ENCODE data around the gene LDLR. TPM values are rescaled to one million over a fixed set of nuclear protein-coding genes. Genes with fewer than 3 reads are reported as not detected.
A peak's percentile ranks its signal among the peaks of the same experiment; 100 is the strongest.

LDLR gene
- total and polyA plus RNA-seq, 10 donors: 7.0 to 117 (median 25.6) TPM

DNA sequence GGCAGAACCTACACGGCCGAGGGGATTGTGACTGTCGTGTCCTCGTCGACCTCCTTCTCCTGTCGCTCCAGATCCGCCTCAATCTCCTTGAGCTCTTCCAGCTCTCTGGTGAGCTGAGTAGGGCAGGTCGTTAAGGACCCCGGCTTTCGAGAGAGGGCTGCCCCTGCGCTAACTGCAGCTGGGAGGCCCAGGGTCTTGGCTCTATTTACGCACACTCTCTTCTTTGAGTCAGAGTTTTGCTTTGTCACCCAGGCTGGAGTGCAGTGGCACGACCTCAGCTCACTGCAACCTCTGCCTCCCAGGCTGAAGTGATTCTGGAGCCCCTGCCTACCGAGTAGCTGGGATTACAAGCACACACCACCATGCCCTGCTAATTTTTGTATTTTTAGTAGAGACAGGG is 58.7 kb downstream of the LDLR start:
- DNase-seq: no peak
- Histone ChIP-seq H3K4me3 (no peak overlapping the region), H3K36me3 (peaks cover 0 to 48% (median 0%) of the 10 kb centered on the region in 6 donors), H3K27ac (peak overlapping the region in 2 of 8 donors; percentile 18 to 23), H3K9me3 (peaks cover 0 to 4% (median 0%) of the 10 kb centered on the region in 8 donors), H3K27me3 (replicated peaks in 1 of 7) (peaks cover 0 to 1% (median 0%) of the 10 kb centered on the region in 7 donors), H3K4me1 (peaks cover 5 to 26% (median 8%) of the 10 kb centered on the region in 6 donors)
- TF ChIP-seq, protein P1, sequence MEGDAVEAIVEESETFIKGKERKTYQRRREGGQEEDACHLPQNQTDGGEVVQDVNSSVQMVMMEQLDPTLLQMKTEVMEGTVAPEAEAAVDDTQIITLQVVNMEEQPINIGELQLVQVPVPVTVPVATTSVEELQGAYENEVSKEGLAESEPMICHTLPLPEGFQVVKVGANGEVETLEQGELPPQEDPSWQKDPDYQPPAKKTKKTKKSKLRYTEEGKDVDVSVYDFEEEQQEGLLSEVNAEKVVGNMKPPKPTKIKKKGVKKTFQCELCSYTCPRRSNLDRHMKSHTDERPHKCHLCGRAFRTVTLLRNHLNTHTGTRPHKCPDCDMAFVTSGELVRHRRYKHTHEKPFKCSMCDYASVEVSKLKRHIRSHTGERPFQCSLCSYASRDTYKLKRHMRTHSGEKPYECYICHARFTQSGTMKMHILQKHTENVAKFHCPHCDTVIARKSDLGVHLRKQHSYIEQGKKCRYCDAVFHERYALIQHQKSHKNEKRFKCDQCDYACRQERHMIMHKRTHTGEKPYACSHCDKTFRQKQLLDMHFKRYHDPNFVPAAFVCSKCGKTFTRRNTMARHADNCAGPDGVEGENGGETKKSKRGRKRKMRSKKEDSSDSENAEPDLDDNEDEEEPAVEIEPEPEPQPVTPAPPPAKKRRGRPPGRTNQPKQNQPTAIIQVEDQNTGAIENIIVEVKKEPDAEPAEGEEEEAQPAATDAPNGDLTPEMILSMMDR (IDR thresholded peaks at IDR 0.05 in 8 of 11, conservative IDR thresholded peaks at IDR 0.05 in 3 of 11): no peak
- TF ChIP-seq POLR2AphosphoS5 (IDR thresholded peaks at IDR 0.05): peak in 1 of 3 donors; percentile 37
- intact Hi-C loops (cut with DNase I; ENCODE audit: low total_unique reads): no loop called here
- 87 to 98% (median 91%) methylated on average over 14 of the region's 14 CpGs for WGBS, 5 donors

GRCh38 chr19:11151181-11151580 is 61.9 kb downstream of the LDLR start:
- intact Hi-C loops (cut with DNase I; ENCODE audit: low total_unique reads): no loop called here
- no peaks in the 10 kb centered on the region for H3K27me3 ChIP-seq (replicated peaks in 1 of 7)
- DNase-seq: no peak
- H3K36me3 ChIP-seq: peaks cover 0 to 37% (median 0%) of the 10 kb centered on the region in 6 donors
- no peaks in the 10 kb centered on the region for H3K9me3 ChIP-seq
- WGBS, 5 donors: 69 to 85% (median 80%) methylated on average over 7 of the region's 7 CpGs
- no peak overlapping the region for H3K4me3 ChIP-seq
- TF ChIP-seq POLR2A (IDR thresholded peaks at IDR 0.05): no peak
- TF ChIP-seq, protein P1 (IDR thresholded peaks at IDR 0.05 in 8 of 11, conservative IDR thresholded peaks at IDR 0.05 in 3 of 11): no peak
- no peak for TF ChIP-seq POLR2AphosphoS5 (IDR thresholded peaks at IDR 0.05)
- H3K27ac ChIP-seq: peak overlapping the region in 5 of 8 donors; percentile 11 to 44 (median 41)
- H3K4me1 ChIP-seq: peaks cover 8 to 31% (median 15%) of the 10 kb centered on the region in 6 donors

DNA sequence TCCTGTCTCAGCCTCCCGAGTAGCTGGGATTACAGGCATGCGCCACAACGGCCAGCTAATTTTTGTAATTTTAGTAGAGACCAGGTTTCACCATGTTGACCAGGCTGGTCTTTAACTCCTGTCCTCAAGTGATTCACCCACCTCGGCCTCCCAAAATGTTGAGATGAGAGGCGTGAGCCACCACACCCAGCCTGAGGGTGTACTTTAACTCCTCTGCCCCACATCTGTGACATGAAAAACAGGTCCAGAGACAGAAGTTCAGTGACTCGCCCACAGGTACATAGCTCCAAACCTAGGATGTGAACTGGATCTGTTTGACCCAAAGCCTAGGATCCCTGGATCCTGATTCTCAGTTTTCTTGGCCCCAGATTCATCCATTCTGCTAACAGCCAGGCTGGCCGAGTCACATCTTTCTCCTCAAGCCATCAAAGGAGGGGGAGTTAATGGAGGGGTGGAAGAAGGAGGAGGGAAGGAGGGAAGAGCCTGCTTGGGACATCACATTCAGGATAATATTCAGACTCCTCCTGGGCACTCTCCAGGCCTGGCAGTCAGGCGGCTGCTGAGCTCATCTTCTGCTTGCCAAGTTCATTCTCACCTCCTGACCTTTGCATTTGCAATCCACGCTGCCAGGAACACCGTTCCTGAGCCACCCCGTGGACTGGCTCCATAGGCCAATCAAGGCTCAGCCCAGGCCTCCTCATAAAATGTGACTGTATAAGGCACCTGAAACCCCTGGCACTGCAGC is 63.2 kb downstream of the LDLR start:
- Histone ChIP-seq H3K27ac (peak overlapping the region in 2 of 8 donors; percentile 38 to 40), H3K4me3 (no peak overlapping the region), H3K9me3 (no peaks in the 10 kb centered on the region), H3K36me3 (peaks cover 0 to 24% (median 0%) of the 10 kb centered on the region in 6 donors), H3K4me1 (peaks cover 10 to 36% (median 18%) of the 10 kb centered on the region in 6 donors), H3K27me3 (replicated peaks in 1 of 7) (no peaks in the 10 kb centered on the region)
- TF ChIP-seq, protein P1 (IDR thresholded peaks at IDR 0.05 in 8 of 11, conservative IDR thresholded peaks at IDR 0.05 in 3 of 11): no peak
- TF ChIP-seq POLR2A (IDR thresholded peaks at IDR 0.05): no peak
- peak in 1 of 3 donors; percentile 46 for TF ChIP-seq POLR2AphosphoS5 (IDR thresholded peaks at IDR 0.05)
- intact Hi-C loops (cut with DNase I; ENCODE audit: low total_unique reads): no loop called here
- 80 to 92% (median 85%) methylated on average over 11 of the region's 11 CpGs for WGBS, 5 donors
- no peak for DNase-seq

- TF ChIP-seq, protein P1 (IDR thresholded peaks at IDR 0.05 in 8 of 11, conservative IDR thresholded peaks at IDR 0.05 in 3 of 11): no peak
- TF ChIP-seq POLR2A (IDR thresholded peaks at IDR 0.05) (no peak), POLR2AphosphoS5 (IDR thresholded peaks at IDR 0.05) (no peak)
- no peak overlapping the region for H3K27ac ChIP-seq
- peaks cover 10 to 41% (median 18%) of the 10 kb centered on the region in 6 donors for H3K4me1 ChIP-seq
- 39 to 62% (median 40%) methylated on average over 6 of the region's 6 CpGs for WGBS, 5 donors
- H3K4me3 ChIP-seq: peak overlapping the region in 4 of 8 donors; percentile 50 to 87 (median 60)
- H3K36me3 ChIP-seq: peaks cover 0 to 3% (median 0%) of the 10 kb centered on the region in 6 donors
- intact Hi-C loops (cut with DNase I; ENCODE audit: low total_unique reads): no loop called here
- DNase-seq: no peak
- H3K27me3 ChIP-seq (replicated peaks in 1 of 7): no peaks in the 10 kb centered on the region
- no peaks in the 10 kb centered on the region for H3K9me3 ChIP-seq
Observed at GRCh38 chr19:11154683-11155047, 65.4 kb downstream of the LDLR start.
